IMR-90 (cell line): ENCODE measurements around the gene LAMA5. TPM values are rescaled to one million over a fixed set of nuclear protein-coding genes. Genes with fewer than 3 reads are reported as not detected.

ENCODE experiments used
- ATAC-seq: fragments of 200-7000 bp; cut with Tn5 transposase; 2 replicates; pipeline ENCODE4 v1.9.1; 2020; ENCODE audit warnings: low read depth, mild to moderate bottlenecking, moderate library complexity
- BruUV-seq: library from RNA; stranded (reverse); fragments of 400-500 nt; replicated peaks from 2 replicates; lab custom pipeline; 2021; lab: Mats Ljungman, UMichigan
- CTCF ChIA-PET: fragments of 300-600 bp; formaldehyde crosslinking; extraction: SDS; loops from one replicate; lab custom pipeline; 2021; ENCODE audit warnings: antibody characterized with exemption; lab: Yijun Ruan, JAX
- POLR2A ChIA-PET: fragments of 300-600 bp; sonication (Branson Sonifier 250); formaldehyde crosslinking; loops from one replicate; lab custom pipeline; 2022; ENCODE audit warnings: antibody characterized with exemption; ENCODE audit not compliant: unreplicated experiment; lab: Charles Lee
- DNase-seq: peaks from one replicate; pipeline ENCODE4 v3.0.0; 2013
- H2AFZ ChIP-seq: replicated peaks from 2 replicates; pipeline ENCODE3; 2013; ENCODE audit warnings: low read length, mild to moderate bottlenecking; ENCODE audit not compliant: poor library complexity
- H2AK5ac ChIP-seq: 2 replicates; pipeline ENCODE4 v1.6.1; 2013; ENCODE audit warnings: low read depth, low read length, inconsistent platforms
- H2AK9ac ChIP-seq: replicated peaks from 2 replicates; pipeline ENCODE3; 2013; ENCODE audit warnings: mild to moderate bottlenecking, low read depth, low read length, moderate library complexity; ENCODE audit not compliant: poor library complexity
- H2BK120ac ChIP-seq: 2 replicates; pipeline ENCODE4 v1.6.1; 2013; ENCODE audit warnings: low read depth, low read length, inconsistent platforms
- H2BK15ac ChIP-seq: 3 replicates; pipeline ENCODE4 v1.6.1; 2013; ENCODE audit warnings: low read depth, low read length, inconsistent platforms
- H2BK20ac ChIP-seq: 2 replicates; pipeline ENCODE4 v1.6.1; 2013; ENCODE audit warnings: low read depth, mild to moderate bottlenecking, inconsistent platforms, low read length, moderate library complexity
- H2BK5ac ChIP-seq: 2 replicates; pipeline ENCODE4 v1.6.1; 2013; ENCODE audit warnings: mild to moderate bottlenecking, low read depth, low read length, inconsistent platforms; ENCODE audit not compliant: poor library complexity, severe bottlenecking
- H3K14ac ChIP-seq: replicated peaks from 2 replicates; pipeline ENCODE4 v1.6.1; 2013; ENCODE audit warnings: low read depth, low read length, inconsistent platforms
- H3K18ac ChIP-seq: 2 replicates; pipeline ENCODE4 v1.6.1; 2013; ENCODE audit warnings: low read depth, low read length, control low read depth
- H3K23ac ChIP-seq: 2 replicates; pipeline ENCODE4 v1.6.1; 2013; ENCODE audit warnings: low read depth, low read length, inconsistent platforms
- H3K27ac ChIP-seq: 2 replicates; pipeline ENCODE4 v1.5.1; 2013; ENCODE audit warnings: mild to moderate bottlenecking, control low read depth, low read length; ENCODE audit not compliant: insufficient read depth
- H3K27me3 ChIP-seq: 2 replicates; pipeline ENCODE4 v1.6.1; 2013; ENCODE audit warnings: low read length; ENCODE audit not compliant: control insufficient read depth, insufficient read depth
- H3K36me3 ChIP-seq: 2 replicates; pipeline ENCODE4 v1.6.1; 2013; ENCODE audit warnings: low read length, mixed read lengths; ENCODE audit not compliant: control insufficient read depth, insufficient read depth
- H3K4ac ChIP-seq: 2 replicates; pipeline ENCODE4 v1.6.1; 2013; ENCODE audit warnings: low read depth, low read length, inconsistent platforms
- H3K4me1 ChIP-seq: 2 replicates; pipeline ENCODE4 v1.6.1; 2013; ENCODE audit warnings: low read length, mixed read lengths; ENCODE audit not compliant: control insufficient read depth, insufficient read depth
- H3K4me2 ChIP-seq: 2 replicates; pipeline ENCODE4 v1.6.1; 2013; ENCODE audit warnings: low read depth, mild to moderate bottlenecking, control low read depth, low read length, moderate library complexity
- H3K4me3 ChIP-seq: 2 replicates; pipeline ENCODE4 v1.5.1; 2013; ENCODE audit warnings: low read depth, mild to moderate bottlenecking, control low read depth, low read length, moderate library complexity; ENCODE audit not compliant: insufficient read depth
- H3K56ac ChIP-seq: 2 replicates; pipeline ENCODE4 v1.6.1; 2013; ENCODE audit warnings: low read length, inconsistent platforms; ENCODE audit not compliant: insufficient read depth; ENCODE audit errors: extremely low read depth
- H3K79me1 ChIP-seq, 2 experiments: 2 replicates each; pipeline ENCODE4 v1.6.1; 2013; ENCODE audit warnings: low read length in 2 of 2, inconsistent platforms in 1 of 2, low read depth in 1 of 2
- H3K9ac ChIP-seq: 2 replicates; pipeline ENCODE4 v1.6.1; 2013; ENCODE audit warnings: low read depth, low read length, control low read depth
- H3K9me1 ChIP-seq: 2 replicates; pipeline ENCODE4 v1.6.1; 2013; ENCODE audit warnings: low read length, inconsistent platforms; ENCODE audit not compliant: insufficient read depth
- H3K9me3 ChIP-seq: 2 replicates; pipeline ENCODE4 v1.6.1; 2013; ENCODE audit warnings: low read length; ENCODE audit not compliant: control insufficient read depth, insufficient read depth
- H4K20me1 ChIP-seq: 2 replicates; pipeline ENCODE4 v1.6.1; 2013; ENCODE audit warnings: low read length, inconsistent platforms; ENCODE audit not compliant: insufficient read depth
- H4K5ac ChIP-seq: 2 replicates; pipeline ENCODE4 v1.6.1; 2013; ENCODE audit warnings: mild to moderate bottlenecking, low read depth, low read length, control low read depth
- H4K8ac ChIP-seq, 2 experiments: 2 replicates each; pipeline ENCODE4 v1.6.1; 2013; ENCODE audit warnings: low read depth in 2 of 2, low read length in 2 of 2, control low read depth in 1 of 2, inconsistent platforms in 1 of 2
- H4K91ac ChIP-seq: 2 replicates; pipeline ENCODE4 v1.6.1; 2013; ENCODE audit warnings: low read depth, low read length, inconsistent platforms; ENCODE audit not compliant: insufficient read depth
- CHD1 ChIP-seq: IDR thresholded peaks from 2 replicates; pipeline ENCODE4 v1.6.1; 2012; ENCODE audit warnings: low read depth, low read length, improper control_type of control experiment
- ELK1 ChIP-seq: fragments of 150-350 bp; IDR thresholded peaks from 2 replicates; pipeline ENCODE4 v1.6.1; 2016; ENCODE audit warnings: low read depth, mild to moderate bottlenecking, low read length, moderate library complexity, borderline replicate concordance
- POLR2A ChIP-seq: IDR thresholded peaks from 2 replicates; pipeline ENCODE4 v1.6.1; 2012; ENCODE audit warnings: mild to moderate bottlenecking, low read depth, low read length
- SMC3 ChIP-seq: fragments of 150-350 bp; IDR thresholded peaks from 2 replicates; pipeline ENCODE4 v1.6.1; 2016; ENCODE audit warnings: low read depth, mild to moderate bottlenecking, antibody characterized with exemption, low read length, moderate library complexity
- WGBS, 2 experiments: methylation state at CpG; one replicate each; pipeline versions ENCODE4 v1.1.5 to v1.1.7; 2013; ENCODE audit warnings: missing lambda C conversion rate in 2 of 2; ENCODE audit not compliant: insufficient read length in 1 of 2; ENCODE audit errors: extremely low coverage in 2 of 2; 5-methylcytosine and 5-hydroxymethylcytosine counted together
- dilution Hi-C: fragments of 300-500 bp; cut with HindIII; formaldehyde crosslinking; loops from one replicate; pipeline ENCODE4 v1.14.3; 2018; ENCODE audit warnings: low sequenced_read_pairs; ENCODE audit not compliant: unreplicated experiment
- in situ Hi-C: fragments of 300-500 bp; cut with MboI; formaldehyde crosslinking; loops from 3 replicates; pipeline ENCODE4 v1.14.3; 2019; ENCODE audit warnings: low sequenced_read_pairs, inconsistent platforms, mixed read lengths
- intact Hi-C: fragments of 100-400 bp; cut with micrococcal nuclease; formaldehyde crosslinking; loops from 2 replicates; pipeline ENCODE4 v1.10.0; 2022
- polyA plus RNA-seq, 3 experiments: library from polyadenylated mRNA; depleted of rRNA; stranded (reverse); fragments of >200 nt; gene quantifications; 2 replicates each; pipeline ENCODE4 v1.2.3, GENCODE V29; 2012; ENCODE audit warnings: low replicate concordance in 1 of 3
- total RNA-seq: library from RNA; depleted of rRNA; stranded (reverse); fragments of >200 nt; gene quantifications from 2 replicates; pipeline ENCODE4 v1.2.3, GENCODE V29; 2012

LAMA5 gene
- total and polyA plus RNA-seq, 2 of the 4 experiments (the other 2 are of a cell fraction), result 0.90 to 7.3 TPM

GRCh38 chr20:62268228-62268900 is 98.7 kb downstream of the LAMA5 start:
- no peak overlapping the region for H3K9ac ChIP-seq
- H3K27me3 ChIP-seq, result no peaks in the 10 kb centered on the region
- no peak overlapping the region for H4K8ac ChIP-seq
- no peak for DNase-seq
- no peak overlapping the region for H2BK15ac ChIP-seq
- no peak overlapping the region for H4K5ac ChIP-seq
- H2BK20ac ChIP-seq, result no peak overlapping the region
- H3K9me3 ChIP-seq, result peaks cover 2% of the 10 kb centered on the region
- dilution Hi-C loops, result no loop called here
- no peak overlapping the region for H4K91ac ChIP-seq
- intact Hi-C loops, result no loop called here
- H3K14ac ChIP-seq, result no peak overlapping the region
- no peak overlapping the region for H3K27ac ChIP-seq
- H3K4me2 ChIP-seq, result no peak overlapping the region
- in situ Hi-C loops, result no loop called here
- H3K18ac ChIP-seq, result no peak overlapping the region
- peaks cover 17 to 20% of the 10 kb centered on the region in 2 experiments for H3K79me1 ChIP-seq
- no peak for ATAC-seq
- H2BK5ac ChIP-seq, result no peak overlapping the region
- no peak for TF ChIP-seq POLR2A
- no peak for TF ChIP-seq CHD1
- no peak for TF ChIP-seq SMC3
- TF ChIP-seq ELK1, result no peak
- no peak overlapping the region for H3K56ac ChIP-seq
- CTCF ChIA-PET, result interaction anchor here (0.6 kb wide), 1 partner anchor 31 kb away, joined by 3 read pairs; no protein-coding TSS in a partner anchor
- no peak overlapping the region for H3K4ac ChIP-seq
- H3K23ac ChIP-seq, result no peak overlapping the region
- no peak overlapping the region for H2AK9ac ChIP-seq
- no TSS peak for BruUV-seq
- POLR2A ChIA-PET, result no interaction called here
- peaks cover 9% of the 10 kb centered on the region for H4K20me1 ChIP-seq
- peaks cover 48% of the 10 kb centered on the region for H3K36me3 ChIP-seq
- WGBS, 2 experiments, result 80% methylated on average over 1 of the region's 7 CpGs; no CpG with 5 or more reads in 1 of the 2 experiments
- H3K4me1 ChIP-seq, result no peaks in the 10 kb centered on the region
- no peaks in the 10 kb centered on the region for H3K9me1 ChIP-seq
- H2AFZ ChIP-seq, result no peak overlapping the region
- H2BK120ac ChIP-seq, result no peak overlapping the region
- no peak overlapping the region for H3K4me3 ChIP-seq
- no peak overlapping the region for H2AK5ac ChIP-seq
